MM.1S (cell line): ENCODE results near the gene PHC3.
"Not testable (repeated sequence)": the region's sequence is repeated elsewhere in the genome, so short reads cannot be mapped to it uniquely, and the experiment has no call there.

Source experiments
- DNase-seq: peaks from one replicate; pipeline ENCODE4 v3.0.0-alpha.2; 2015
- H2AFZ ChIP-seq: fragments of 300-600 bp; sonication (generic); 2 replicates; pipeline ENCODE4 v1.6.0; 2016; ENCODE audit warnings: antibody characterized with exemption, low read length
- H3F3A ChIP-seq: fragments of 300-600 bp; sonication (generic); 2 replicates; pipeline ENCODE4 v1.6.1; 2016; ENCODE audit warnings: mild to moderate bottlenecking, antibody characterized with exemption, low read length, moderate library complexity, mixed read lengths; ENCODE audit not compliant: insufficient read depth
- H3K27ac ChIP-seq: fragments of 300-600 bp; sonication (generic); 2 replicates; pipeline ENCODE4 v1.5.1; 2016; ENCODE audit warnings: mild to moderate bottlenecking, low read length
- H3K27me3 ChIP-seq: fragments of 300-600 bp; sonication (generic); replicated peaks from 2 replicates; pipeline ENCODE4 v1.6.0; 2016; ENCODE audit warnings: low read length; ENCODE audit not compliant: insufficient read depth
- H3K36me3 ChIP-seq: fragments of 300-600 bp; sonication (generic); replicated peaks from 2 replicates; pipeline ENCODE4 v1.6.1; 2016; ENCODE audit warnings: mild to moderate bottlenecking, low read length, mixed read lengths; ENCODE audit not compliant: insufficient read depth
- H3K4me1 ChIP-seq: fragments of 300-600 bp; sonication (generic); 2 replicates; pipeline ENCODE4 v1.6.1; 2016; ENCODE audit warnings: low read length, mixed read lengths
- H3K4me2 ChIP-seq: fragments of 300-600 bp; sonication (generic); 2 replicates; pipeline ENCODE4 v1.6.0; 2016; ENCODE audit warnings: low read depth, low read length
- H3K4me3 ChIP-seq: fragments of 300-600 bp; sonication (generic); 2 replicates; pipeline ENCODE4 v1.5.1; 2016; ENCODE audit warnings: low read length, mixed read lengths
- H3K79me2 ChIP-seq: fragments of 300-600 bp; sonication (generic); 2 replicates; pipeline ENCODE4 v1.6.1; 2016; ENCODE audit warnings: mixed run types, low read length, mixed read lengths
- H3K9ac ChIP-seq: fragments of 300-600 bp; sonication (generic); 2 replicates; pipeline ENCODE4 v1.6.1; 2016; ENCODE audit warnings: low read length, mixed read lengths
- H3K9me2 ChIP-seq: fragments of 300-600 bp; sonication (generic); replicated peaks from 2 replicates; pipeline ENCODE4 v1.6.1; 2016; ENCODE audit warnings: mild to moderate bottlenecking, low read length, mixed read lengths; ENCODE audit not compliant: insufficient read depth
- H3K9me3 ChIP-seq: fragments of 300-600 bp; sonication (generic); replicated peaks from 2 replicates; pipeline ENCODE4 v1.6.1; 2016; ENCODE audit warnings: mild to moderate bottlenecking, low read length, mixed read lengths; ENCODE audit not compliant: insufficient read depth
- H4K20me1 ChIP-seq: fragments of 300-600 bp; sonication (generic); 2 replicates; pipeline ENCODE4 v1.6.1; 2016; ENCODE audit warnings: mild to moderate bottlenecking, low read length, moderate library complexity, mixed read lengths; ENCODE audit not compliant: insufficient read depth
- CTCF ChIP-seq: fragments of 300-600 bp; sonication (generic); IDR thresholded peaks from 2 replicates; pipeline ENCODE4 v1.5.1; 2016; ENCODE audit warnings: antibody characterized with exemption, low read length, mixed read lengths
- EZH2 ChIP-seq: fragments of 300-600 bp; sonication (generic); optimal IDR thresholded peaks from 2 replicates; pipeline ENCODE3; 2017; ENCODE audit warnings: low read depth, mild to moderate bottlenecking, antibody characterized with exemption, low read length, mixed read lengths
- EZH2phosphoT487 ChIP-seq: fragments of 300-600 bp; sonication (generic); IDR thresholded peaks from 2 replicates; pipeline ENCODE4 v1.6.1; 2018; ENCODE audit warnings: antibody characterized with exemption, low read length

The PHC3 gene

GRCh38 chr3:170211668-170212067 lies 30.1 kb upstream of the PHC3 start:
- no peak for DNase-seq
- no peaks in the 10 kb centered on the region for H3K4me1 ChIP-seq
- H3F3A ChIP-seq, result no peaks in the 10 kb centered on the region
- TF ChIP-seq EZH2 (no peak), CTCF (no peak), EZH2phosphoT487 (no peak)
- H3K36me3 ChIP-seq, result no peaks in the 10 kb centered on the region
- H3K9me2 ChIP-seq, result no peaks in the 10 kb centered on the region
- H3K27ac ChIP-seq, result no peak overlapping the region
- H4K20me1 ChIP-seq, result no peaks in the 10 kb centered on the region
- H3K4me3 ChIP-seq, result no peak overlapping the region
- H3K79me2 ChIP-seq, result no peaks in the 10 kb centered on the region
- no peak overlapping the region for H2AFZ ChIP-seq
- H3K4me2 ChIP-seq, result no peak overlapping the region
- H3K27me3 ChIP-seq, result no peaks in the 10 kb centered on the region
- H3K9ac ChIP-seq, result no peak overlapping the region
- no peaks in the 10 kb centered on the region for H3K9me3 ChIP-seq

GRCh38 chr3:170207717-170208116 lies 26.2 kb upstream of the PHC3 start:
- Histone ChIP-seq H2AFZ (no peak overlapping the region), H3K4me1 (no peaks in the 10 kb centered on the region), H3F3A (no peaks in the 10 kb centered on the region), H3K9me2 (no peaks in the 10 kb centered on the region), H3K4me3 (no peak overlapping the region), H4K20me1 (no peaks in the 10 kb centered on the region), H3K4me2 (no peak overlapping the region), H3K27me3 (no peaks in the 10 kb centered on the region), H3K9ac (no peak overlapping the region), H3K36me3 (no peaks in the 10 kb centered on the region), H3K9me3 (no peaks in the 10 kb centered on the region), H3K79me2 (no peaks in the 10 kb centered on the region), H3K27ac (no peak overlapping the region)
- DNase-seq, result no peak
- TF ChIP-seq EZH2 (no peak), EZH2phosphoT487 (no peak), CTCF (no peak)

GRCh38 chr3:170206164-170206762 lies 24.7 kb upstream of the PHC3 start:
- not testable (repeated sequence) for H3F3A ChIP-seq, H3K9me2 ChIP-seq, H3K4me3 ChIP-seq, H3K27me3 ChIP-seq, H3K27ac ChIP-seq, H3K36me3 ChIP-seq, H3K4me2 ChIP-seq, H3K79me2 ChIP-seq, H3K9me3 ChIP-seq, H4K20me1 ChIP-seq, DNase-seq, H3K4me1 ChIP-seq, H2AFZ ChIP-seq, H3K9ac ChIP-seq

GRCh38 chr3:170205302-170205701 lies 23.8 kb upstream of the PHC3 start:
- Histone ChIP-seq H4K20me1 (no peaks in the 10 kb centered on the region), H3K9me2 (no peaks in the 10 kb centered on the region), H3K9ac (no peak overlapping the region), H2AFZ (no peak overlapping the region), H3K27me3 (no peaks in the 10 kb centered on the region), H3K79me2 (no peaks in the 10 kb centered on the region), H3K4me2 (no peak overlapping the region), H3K4me1 (no peaks in the 10 kb centered on the region), H3F3A (no peaks in the 10 kb centered on the region), H3K27ac (no peak overlapping the region), H3K9me3 (no peaks in the 10 kb centered on the region), H3K36me3 (no peaks in the 10 kb centered on the region), H3K4me3 (no peak overlapping the region)
- no peak for DNase-seq
- TF ChIP-seq EZH2phosphoT487 (no peak), CTCF (no peak), EZH2 (no peak)
